Measurements from ENCODE around the gene IGFALS.

The IGFALS gene

DNA sequence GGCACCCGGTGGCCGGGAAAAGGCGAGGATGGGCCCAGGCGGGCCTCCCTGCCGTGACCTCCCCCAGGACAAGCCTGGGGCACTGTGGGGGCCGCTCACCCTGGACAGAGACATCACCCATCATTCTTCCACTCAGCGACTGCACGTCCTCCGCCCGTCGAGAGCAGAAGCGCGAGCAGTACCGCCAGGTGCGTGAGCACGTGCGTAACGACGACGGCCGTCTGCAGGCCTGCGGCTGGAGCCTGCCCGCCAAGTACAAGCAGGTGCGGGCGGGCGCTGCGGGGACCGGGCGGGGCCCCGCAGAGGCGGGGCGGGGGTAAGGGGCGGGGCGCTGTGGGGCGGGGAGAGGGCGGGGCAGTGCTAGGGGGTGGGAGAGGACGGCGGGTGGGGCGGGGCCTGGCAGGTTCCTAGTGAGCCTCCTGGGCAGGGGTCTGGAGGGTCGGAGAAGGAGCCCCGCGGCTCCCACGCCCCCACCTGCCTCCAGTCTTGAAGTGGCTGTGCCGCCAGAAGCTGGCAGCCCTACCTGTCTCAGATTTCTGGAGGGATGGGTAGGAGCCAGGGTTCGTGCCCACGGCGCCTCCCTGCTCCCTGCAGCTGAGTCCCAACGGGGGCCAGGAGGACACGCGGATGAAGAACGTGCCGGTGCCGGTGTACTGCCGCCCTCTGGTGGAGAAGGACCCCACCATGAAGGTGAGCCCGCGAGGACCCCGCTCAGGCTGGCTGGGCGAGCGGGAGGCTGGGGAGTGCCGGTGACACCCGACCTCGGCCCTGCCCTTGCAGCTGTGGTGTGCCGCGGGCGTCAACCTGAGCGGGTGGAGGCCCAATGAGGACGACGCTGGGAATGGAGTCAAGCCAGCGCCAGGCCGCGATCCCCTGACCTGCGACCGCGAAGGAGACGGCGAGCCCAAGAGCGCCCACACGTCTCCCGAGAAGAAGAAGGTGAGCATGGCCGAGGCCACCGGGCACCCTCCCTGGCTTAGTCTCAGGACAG is 29.7 kb downstream of the IGFALS start:
- no peak for DNase-seq

DNA sequence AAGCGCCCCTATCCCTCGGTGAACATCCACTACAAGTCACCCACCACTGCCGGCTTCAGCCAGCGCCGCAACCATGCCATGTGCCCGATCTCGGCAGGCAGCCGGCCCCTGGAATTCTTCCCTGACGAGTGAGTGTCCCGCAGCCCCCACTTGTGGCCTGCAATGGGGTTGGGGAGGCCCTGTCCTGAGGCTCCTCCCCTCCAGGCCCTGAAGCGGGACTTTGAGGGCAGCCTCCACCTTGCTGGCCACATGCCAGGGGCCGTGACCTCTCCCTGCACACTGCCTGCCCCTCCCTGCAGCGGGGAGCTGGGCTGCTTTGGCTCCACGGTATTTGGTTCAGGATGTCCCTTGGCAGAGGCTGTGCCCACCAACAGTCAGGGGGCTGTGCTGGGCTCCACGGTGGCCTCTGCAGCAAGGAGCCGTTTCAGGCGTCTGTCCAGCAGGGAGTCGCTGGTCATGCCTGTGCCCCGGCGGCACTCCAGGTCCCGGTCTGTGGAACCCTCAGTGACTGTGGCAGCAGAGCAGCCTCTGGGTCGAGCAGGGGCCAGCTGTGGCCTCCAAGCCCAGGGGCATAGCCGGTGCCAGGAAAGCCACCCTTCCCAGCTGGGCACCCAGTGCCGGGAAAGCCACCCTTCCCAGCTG is 30.5 kb downstream of the IGFALS start:
- DNase-seq, result no peak

DNA sequence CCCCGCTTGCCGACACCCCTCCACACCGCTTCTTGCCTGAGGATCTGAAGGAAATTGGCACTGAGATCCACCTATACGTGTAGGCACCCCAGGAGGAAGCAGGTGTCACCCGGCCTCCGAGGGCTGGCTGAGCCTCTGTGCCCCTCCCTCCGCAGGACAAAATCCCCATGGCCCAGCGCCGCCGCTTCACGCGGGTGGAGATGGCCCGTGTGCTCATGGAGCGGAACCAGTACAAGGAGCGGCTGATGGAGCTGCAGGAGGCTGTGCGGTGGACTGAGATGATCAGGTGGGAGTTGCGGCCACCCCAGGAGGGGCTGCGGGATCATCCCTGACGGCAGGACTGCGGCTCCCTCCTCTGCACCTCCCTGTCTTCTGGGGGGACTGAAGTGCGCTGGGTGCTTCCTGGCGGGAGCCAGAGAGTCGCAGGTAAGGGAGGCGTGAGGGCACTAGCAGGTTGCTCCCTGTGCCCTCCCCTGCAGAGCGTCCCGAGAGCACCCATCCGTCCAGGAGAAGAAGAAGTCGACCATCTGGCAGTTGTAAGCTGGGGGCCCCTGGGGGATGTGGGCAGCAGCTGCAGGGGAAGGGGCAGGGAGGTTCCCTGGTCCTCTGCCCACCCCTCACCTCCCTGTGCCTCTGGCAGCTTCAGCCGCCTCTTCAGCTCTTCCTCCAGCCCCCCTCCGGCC is 31.2 kb downstream of the IGFALS start:
- no peak for DNase-seq

DNA sequence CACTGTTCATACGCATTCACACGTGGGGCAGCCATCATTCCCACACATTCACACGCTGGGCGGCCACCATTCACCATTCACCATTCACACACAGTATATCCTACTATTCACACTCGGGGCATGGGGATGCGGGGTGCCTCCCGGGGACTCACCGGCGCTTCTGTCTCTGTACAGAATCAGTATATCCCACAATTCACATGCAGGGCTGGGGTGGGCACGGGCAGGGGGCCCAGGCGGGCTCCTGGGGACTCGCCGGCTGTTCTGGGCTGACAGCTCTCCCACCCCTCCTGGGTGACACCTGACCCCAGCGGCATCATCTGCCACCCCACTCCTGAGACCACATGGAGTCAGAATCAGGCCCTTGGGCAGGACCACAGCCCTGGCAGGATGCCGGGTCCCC is 31.8 kb downstream of the IGFALS start:
- no peak for DNase-seq

DNA sequence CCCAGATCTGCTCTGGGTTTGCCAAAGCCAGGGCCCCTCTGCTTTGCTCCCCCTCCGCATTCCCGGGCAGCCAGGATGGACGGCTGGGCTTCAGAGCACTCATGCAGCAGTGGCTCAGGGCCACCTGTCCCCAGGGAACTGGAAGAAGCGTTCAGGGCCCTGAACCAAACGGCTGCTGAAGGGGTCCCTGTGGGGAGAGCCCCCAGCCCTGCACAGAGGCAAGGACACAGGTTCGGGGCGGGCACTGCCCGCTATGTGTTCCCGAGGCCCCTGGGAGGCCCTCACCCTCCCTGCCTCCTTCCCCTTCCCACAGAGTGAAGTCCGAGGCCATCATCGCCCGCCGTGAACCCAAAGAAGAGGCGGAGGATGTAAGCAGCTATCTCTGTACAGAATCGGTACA is 32.6 kb downstream of the IGFALS start:
- DNase-seq, result no peak

DNA sequence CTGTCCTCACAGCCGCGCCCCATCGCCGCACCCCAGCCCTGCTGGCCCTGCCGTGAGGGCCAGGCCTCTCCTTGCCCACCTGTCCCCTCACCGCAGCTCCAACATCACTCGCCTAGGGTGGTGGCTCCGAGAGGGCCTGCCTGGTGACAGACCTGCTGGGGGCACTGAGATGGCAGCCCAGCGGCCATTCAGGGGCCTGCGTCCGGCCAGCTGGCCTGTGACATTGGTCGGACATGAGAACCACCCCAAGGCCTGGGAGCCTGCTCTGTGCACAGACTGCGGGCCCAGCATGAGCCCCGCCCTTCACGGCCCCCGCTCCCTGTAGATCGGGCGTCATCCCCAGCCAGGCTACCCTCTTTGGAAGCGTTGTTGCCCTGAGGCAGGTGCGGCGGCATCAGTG is 34.0 kb downstream of the IGFALS start:
- no peak for DNase-seq

DNA sequence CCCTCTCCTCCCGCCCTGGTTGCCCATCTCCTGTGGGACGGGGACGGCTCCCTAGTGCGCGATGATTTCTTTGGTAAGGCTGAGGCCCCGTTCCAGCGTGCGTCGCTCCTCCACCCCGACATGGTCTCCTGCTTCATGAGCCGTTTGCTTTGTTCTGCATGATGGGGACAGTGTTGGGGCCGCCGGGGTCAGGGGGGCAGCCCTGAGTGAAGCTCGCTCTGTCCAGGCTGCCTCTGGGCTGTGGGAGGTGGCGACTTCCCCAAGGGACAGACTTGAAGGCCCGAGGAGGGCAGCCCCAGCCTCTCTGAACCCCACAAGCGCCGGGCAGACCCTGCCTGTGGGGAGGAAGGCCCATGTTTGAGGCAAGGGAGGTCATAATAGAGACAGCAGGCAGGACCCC is 34.6 kb downstream of the IGFALS start:
- no peak for DNase-seq

DNA sequence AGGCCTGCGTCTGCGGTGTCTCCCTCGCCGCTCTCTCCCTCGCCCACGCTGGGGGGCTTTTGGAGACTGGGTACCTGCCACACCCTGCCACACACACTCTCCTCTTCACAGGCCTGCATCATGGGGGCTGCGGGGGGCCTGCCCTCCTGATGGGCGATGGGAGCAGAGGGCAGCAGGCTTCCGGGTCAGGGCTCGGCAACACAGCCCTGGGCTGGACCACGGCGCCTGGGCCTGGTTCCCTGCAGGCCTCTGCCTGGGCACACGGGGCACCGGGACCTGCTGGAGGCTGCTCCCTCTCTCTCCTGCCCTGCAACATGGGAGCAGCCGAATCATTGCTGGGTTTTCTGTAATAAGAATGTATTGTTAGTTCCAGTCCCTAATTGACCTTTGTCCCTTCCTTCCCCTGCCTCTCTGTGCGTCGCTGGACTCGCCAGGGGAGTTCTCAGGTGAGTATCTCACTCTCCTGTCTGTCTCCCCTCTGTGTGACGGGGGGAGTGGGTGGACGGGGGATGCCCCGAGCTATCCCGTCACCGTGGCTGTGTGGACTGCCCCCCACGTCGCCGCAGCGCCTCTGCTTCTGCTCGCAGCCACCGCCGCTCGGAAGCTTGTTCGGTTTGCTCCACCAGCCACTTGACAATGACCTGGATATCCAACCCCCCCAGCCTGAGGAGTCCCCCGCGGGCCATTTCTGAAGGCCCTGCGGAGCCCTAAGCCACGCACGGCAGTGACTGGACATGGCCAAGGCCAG is 35.6 kb downstream of the IGFALS start:
- no peak for DNase-seq

DNA sequence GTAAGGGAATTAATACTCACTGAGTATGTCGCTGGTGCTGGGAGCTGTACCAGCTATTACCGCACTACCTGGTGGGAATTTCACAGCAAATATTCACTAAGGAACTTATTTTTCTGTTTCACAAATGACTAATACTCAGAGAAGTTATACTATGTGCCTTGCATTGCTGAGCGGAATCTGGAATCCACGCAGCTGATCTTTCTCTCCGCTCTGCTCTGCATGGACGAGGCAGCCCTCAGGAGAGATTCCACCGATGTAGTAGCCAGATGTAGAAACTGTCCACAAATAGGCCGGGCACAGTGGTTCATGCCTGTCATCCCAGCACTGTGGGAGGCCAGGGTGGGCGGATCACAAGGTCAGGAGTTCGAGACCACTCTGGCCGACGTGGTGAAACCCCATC is 39.3 kb downstream of the IGFALS start:
- no peak for DNase-seq

DNA sequence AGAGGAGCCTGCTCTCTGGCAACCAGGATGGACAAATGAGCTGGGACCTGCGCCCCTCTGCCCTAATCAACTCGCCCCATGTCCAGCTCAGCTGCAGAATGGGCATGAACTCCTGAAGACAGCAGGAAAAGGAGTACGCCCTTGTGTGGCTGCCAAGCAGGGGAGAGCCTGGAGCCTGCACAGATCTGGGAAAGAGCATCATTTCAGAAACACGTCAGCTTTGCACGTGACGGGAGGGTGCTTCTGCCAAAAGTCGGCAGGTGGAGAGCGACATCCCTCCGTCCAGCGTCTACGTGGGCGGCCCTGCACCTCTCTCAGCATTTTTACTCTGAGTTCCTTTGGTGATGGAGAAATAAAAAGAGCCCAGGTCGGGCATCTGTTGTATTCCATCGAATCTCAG is 40.7 kb downstream of the IGFALS start:
- no peak for DNase-seq

DNA sequence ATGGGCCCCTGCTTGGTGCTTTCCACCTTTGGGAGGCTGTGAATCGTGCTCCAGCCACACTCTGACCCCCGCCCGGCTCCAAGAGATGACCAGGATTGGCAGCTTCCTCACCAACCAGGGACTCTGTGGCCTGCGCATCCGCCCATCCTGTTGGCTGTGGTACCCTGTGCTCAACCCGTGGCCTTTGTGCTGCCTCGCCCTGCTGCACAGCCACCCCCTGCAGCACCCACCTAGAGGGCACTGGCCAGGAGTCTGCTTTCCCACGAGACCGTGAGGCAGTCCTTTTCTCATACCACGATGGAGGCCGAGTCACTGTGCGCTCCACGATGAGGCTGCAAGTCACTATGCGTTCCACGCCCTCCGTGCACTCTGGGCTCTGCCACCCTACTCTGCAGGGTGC is 41.6 kb downstream of the IGFALS start:
- DNase-seq, result no peak

DNA sequence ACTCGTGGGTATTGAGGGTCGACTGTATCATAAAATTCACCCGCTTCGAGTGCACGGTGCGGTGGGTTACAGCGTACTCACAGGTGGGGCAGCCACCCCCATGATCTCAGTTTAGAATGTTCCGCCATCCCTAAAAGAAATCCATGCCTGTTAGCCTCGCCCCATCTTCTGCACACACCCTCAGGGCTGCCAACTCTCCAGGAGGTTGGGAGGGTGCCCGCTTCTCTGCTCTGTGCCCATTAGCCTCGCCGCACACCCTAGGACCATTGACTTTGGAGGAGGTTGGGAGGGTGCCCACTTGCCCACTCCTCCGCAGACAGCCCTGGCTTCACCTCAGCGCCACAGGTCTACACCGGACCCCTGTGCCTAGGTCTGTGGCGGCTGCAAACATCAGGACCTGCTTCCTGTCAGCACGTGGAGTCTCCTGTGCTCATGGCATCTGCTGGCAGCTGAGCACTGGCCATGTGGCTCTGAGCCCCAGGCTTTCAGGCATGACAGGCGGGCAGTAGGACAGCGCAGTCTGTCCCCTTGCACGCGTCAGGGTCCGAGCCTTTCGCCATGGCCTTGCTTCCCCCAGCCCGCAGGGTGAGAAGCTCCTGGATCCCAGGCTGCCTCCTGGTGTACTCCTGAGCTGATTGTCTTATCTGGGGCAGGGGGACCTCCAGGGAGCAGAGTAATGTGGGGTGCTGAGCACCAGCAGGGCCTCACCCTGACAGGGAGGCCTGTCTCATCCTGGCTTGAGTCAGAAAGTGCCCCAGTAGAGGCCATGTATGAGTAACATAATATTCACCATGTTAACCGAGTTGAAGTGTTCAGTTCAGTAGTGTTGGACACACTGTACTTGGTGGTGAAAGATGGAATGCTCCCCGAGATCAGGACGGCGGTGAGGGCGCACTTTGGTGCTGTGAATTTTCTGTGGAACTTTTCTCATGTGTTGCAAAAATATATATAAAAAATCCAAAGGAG is 44.1 kb downstream of the IGFALS start:
- DNase-seq, result no peak

DNA sequence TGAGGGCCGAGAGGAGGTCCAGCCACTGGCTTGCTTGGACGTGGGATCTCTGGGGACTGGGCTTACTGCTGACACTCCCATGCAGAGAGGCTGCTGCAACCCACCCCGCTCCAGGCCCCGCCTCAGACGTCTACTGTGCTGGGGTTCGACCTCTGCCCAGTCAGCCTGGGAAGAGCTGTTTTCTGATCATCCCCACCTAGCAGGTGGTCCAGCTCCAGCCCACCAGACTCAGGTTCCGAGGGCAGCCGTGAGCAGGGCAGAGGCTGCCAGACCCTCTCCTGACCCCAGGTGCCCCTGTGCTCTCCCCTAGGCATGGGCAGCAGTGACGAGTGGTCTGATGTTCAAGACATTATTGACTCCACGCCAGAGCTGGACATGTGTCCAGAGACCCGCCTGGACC is 45.6 kb downstream of the IGFALS start:
- DNase-seq, result no peak

DNA sequence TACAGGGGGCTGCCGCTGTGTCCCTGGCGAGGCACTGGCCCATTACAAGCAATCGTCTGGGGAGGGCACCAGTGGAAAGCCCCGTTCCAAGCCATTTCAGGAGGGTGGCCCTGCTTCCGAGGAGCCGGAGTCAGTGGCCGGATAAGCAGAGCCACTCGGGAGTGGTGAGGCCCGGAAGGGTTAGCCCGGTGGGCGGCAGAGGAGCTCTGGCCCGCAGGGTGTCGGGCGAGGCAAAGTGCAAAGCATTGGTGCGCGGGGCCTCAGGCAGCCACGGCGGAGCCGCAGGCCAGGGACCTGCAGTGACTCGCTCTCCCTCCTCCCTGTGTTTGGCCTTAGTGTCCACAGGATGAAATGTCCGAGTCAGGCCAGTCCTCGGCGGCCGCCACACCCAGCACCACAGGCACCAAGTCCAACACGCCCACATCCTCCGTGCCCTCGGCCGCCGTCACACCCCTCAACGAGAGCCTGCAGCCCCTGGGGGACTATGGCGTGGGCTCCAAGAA is 46.8 kb downstream of the IGFALS start:
- DNase-seq, result no peak

DNA sequence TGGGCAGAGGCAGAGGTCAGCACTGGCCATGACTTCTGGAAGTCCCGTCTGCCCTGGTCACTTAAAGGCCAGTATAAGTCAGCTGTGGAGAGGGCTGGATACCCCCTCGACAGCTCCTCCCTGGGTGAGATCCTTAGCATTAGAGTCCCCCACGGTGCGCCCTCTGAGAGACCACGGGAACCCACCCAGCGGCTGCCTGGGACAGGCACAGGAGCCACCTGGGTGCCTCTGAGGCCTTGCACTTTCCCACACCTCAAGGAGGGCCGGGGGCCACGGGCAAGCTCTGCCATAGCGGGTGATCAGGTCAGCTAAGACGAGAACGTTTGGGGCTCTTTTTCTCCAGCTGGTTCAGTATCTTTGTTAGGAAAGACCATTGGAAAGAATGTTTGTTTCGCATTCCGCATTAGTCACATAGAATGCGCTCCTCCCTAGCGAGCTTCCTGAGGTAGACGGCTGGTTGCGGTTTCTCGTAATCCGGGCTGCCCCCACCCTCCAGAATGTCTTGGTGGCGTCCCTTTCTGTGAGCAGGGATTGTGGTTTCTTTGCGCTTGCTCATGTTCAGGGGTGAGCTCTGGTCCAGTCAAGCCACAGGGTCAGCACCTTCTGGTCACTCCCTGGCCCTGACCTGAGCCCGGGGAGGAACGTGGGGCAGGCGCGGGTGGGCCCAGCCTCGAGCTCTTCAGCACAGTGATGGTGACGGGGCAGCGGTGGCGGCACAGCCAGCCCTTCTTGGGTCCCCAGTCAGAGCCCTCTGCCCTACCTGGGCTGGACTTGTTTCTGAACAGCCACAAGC is 47.4 kb downstream of the IGFALS start:
- peak; percentile 72 for DNase-seq

DNA sequence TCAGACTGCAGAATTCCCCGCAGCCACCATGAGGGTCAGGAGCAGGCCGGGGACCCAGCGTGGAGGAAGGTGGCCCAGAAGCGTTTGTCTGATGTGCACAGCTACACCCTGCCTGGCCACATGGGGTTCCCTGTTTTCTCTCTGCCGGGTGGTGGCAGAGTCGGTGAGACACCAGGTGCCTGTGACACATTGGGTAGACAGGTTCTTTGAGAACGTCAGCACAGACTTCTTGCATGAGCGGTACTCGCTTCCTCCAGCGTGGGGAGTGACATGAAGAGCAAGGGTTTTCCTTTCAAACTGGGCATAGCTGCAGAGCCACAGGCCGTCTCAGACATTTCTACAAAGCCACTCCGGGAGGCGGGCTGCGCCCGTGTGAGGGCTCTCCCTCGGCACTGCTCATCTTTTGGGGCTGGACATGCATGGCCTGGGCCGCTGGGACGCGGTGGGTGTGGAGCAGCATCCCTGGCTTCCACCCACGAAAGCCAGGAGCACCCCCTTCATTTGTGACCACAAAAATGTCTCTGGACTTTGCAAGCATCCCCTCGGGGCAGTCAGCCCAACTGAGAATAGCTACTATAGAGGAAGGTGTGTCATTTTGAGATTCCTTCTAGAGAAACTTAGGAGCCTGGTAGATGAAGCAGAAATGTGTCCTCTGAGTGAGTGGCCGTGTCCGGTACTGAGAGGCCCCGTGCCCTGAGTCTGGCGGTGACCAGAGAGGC is 48.2 kb downstream of the IGFALS start:
- peak; percentile 75 for DNase-seq

DNA sequence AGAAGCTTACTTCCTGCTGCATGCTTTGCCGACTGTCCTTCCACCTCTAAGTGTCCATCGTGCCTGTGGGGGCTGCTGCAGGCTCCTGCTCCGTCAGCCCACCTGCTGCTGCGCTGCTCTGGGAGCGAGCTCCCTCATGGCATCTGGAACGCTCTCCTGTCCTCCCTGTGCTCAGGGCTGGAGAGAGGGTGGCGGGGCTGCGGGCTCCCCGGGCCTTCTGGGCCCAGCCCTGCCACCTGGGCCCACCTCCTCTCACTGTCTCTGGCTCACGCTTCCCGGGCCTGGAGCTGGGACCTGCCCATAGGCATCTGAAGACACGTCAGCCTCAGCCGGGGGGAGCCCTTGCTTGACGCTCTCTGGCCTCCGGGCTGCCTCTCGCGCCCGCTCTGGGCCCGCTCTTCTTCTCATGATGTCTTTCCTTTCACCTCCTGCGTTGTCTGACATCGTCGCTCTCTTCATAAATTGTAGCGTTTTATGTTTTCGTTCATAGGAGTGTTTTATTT is 49.1 kb downstream of the IGFALS start:
- no peak for DNase-seq

DNA sequence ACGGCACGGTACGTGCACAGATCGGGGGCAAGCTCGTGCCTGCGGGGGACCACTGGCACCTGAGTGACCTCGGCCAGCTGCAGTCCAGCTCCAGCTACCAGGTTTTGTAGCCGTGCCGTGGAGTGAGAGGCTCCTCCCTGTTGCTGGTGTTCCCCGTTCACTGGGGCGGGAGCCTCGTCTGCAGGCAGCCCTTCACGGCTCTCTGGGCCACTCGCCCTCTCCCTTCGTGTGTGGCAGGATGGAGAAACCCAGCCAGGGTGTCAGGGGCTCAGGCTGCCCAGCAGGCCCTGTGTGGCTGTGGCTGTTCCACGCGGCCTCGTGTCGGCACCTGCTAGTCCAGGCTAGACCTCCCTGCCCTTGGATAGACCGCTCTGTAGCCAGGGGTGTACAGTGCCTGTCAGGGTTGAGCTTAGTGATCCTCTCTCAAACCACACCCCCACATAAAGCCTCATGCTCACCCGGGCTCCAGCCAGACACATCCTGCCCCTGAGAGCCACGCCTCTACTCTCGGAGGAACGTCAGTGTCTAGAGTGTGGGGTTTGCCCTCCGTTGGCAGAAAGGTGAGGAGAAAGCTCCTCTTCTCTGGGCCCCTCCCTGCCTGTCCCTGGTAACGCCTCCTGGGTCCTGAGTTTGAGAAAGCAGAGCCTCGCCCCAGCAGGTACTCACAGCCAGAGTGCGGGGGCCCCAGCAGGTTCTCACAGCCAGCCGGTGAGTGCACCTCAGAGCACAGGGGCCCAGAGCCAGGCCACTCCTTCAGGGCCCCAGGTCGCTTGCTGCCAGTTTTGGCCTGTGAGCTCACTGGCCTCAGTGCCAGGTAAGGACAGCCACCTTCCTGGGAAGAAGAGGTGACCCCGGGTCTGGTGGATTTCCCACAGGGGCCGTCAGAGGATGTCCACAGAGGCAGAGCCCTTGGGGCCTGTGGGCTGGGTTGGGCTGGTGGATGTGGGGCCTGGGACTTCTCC is 49.8 kb downstream of the IGFALS start:
- DNase-seq, result no peak

Data from amniotic stem cell (primary cell).